Activated gamma-delta T cell (primary cell): ENCODE measurements around the gene ERFL.

Experiments
- DNase-seq: peaks from one replicate; lab custom pipeline; 2025; lab: John Stamatoyannopoulos, UW

ERFL gene

DNA sequence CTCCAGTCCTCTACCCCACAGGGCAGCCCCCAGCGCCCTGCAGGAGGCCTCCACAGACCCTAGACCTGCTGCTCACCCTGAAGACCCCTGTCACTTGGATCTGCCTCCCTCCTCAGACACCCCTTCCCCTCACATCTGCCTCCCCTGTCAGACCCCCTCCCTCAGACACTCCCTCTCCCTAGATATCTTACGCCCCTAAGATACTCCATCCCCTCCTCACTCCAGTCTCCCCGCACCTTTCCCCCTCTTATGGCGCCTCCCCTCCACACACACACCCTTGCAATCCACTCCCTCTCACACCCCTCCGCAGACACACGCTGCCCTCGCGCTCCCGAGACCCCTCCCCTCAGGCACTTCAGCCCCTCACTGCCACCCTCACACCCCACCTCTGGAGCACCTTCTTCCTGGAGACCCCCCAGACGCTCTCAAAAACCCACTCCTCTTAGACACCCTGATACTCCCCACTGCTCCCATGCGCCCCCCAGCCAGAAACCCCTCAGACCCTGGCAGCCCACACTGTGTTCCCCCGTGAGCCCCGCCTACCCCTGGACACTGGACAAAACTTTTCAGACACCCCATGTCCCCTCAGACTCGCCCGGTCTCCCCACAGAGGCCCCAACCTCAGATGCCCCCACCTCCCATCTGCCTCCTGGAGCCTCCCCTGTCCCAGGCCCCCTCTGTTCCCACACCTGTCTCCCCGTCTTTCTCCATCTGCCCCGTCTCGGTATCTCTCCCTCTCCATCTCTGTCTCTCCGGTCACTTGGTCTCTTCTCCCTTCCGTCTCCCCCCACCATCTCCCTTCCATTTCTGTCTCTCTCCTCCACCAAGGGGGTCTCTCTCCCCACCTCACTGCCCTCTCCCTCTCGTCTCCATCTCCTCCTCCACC lies 14.5 kb downstream of the ERFL start:
- DNase-seq, result no peak

DNA sequence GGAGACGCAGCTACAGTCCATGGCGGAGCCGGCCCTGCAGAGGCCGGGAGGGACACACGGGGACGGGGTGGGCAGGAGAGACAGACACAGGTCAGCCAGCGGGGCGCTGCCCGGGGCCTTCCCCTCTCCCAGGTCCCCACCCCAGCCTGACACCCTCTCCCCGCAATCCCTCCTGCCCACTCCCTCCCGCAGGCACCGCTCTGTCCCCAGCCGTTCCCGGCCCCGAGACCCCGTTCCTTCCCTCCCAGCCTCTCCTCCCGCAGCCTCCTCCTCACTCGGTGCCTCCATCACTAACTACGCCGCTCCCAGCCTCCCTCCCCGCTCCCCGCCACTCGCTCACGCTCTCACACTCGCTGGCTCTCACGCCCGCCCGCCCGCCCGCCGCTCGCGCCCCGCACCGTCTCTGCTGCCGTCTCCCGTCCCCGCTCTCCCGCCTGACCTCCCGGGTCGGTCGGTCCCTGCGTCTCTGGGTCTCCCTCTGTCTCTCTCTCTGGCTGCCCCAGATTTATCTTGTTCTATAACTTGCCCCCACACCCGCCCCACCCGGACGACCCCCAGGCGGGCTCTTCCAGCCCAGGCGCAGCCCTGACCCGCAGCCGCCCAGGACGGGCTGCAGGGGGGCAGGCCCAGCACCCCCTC lies 15.2 kb downstream of the ERFL start:
- no peak for DNase-seq

DNA sequence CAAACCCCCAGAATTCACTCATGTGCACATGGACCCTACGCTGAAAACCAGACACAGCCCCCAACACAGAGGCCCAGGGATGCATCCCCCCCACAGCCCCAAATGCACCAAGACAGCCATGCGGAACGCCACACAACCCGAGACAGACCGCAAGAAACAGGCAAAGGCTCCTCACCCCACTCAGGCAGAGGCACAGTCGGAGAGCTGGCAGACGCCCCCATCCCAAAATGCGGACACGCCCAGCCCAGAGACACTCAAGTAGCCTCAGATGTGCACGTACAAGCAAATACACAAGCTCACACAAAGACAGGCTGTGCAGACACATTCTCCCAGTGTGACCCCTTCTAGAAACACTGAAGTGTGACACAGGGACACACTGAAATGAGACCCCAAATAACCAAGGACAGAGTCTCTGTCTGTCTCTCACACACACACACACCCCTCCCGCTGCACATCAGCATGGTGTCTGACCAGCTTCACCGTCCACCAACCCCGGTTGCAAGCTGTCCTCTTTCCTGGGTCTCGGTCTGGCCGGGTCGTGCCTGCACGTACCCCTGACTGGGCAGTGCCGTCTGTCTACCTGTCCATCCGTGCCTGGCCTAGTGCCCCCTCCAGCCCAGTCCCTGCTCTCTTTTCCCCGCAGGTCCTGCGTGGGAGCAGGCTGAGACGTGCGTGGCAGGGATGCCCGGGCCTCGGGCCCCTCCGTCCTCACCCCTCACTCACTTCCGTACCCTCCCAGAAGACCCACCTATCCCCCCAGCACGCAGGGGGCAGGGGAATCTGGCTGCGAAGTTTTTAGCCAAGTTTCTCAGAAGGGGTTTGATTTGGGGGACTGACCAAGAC lies 16.1 kb downstream of the ERFL start:
- DNase-seq, result no peak

DNA sequence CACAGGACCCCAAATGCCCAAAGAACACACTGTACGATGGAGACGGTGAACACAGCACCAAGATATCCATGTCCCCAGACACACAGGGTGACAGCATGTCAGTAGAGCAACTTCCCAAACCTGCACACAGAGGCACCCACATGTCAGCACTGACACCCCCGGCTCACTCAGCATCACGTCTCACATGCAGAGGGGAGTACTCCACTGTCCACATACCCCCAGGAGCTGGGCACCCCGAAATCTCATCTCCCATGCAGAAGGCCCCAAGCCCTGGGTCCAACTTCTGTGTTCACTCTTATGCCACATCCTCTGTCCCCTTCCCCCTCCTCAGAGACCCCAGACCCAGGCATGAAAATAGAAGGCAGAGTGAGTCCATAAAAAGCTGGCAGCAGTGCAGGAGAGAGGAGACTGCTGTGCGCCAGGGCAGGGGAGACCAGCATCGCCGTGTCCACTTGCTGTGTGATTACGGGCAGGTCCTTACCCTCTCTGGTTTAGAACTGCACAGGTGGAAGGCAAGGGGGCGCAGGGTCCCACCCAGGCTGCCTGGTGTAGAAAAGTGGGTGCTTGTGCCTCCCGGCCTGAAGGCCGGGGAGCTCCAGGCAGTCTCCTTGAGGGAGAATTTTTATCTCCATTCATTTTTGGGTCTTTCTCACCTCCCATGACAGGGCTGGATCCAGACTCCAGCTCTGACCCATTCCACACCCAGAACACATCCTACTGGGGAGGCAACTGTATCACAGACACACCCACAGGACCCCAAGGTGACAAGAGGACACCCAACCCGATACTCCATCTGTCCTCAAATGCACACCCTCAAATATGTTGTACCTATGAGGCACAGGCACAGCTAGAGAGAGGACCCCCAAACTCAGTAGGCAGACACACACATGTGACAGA lies 17.0 kb downstream of the ERFL start:
- no peak for DNase-seq

DNA sequence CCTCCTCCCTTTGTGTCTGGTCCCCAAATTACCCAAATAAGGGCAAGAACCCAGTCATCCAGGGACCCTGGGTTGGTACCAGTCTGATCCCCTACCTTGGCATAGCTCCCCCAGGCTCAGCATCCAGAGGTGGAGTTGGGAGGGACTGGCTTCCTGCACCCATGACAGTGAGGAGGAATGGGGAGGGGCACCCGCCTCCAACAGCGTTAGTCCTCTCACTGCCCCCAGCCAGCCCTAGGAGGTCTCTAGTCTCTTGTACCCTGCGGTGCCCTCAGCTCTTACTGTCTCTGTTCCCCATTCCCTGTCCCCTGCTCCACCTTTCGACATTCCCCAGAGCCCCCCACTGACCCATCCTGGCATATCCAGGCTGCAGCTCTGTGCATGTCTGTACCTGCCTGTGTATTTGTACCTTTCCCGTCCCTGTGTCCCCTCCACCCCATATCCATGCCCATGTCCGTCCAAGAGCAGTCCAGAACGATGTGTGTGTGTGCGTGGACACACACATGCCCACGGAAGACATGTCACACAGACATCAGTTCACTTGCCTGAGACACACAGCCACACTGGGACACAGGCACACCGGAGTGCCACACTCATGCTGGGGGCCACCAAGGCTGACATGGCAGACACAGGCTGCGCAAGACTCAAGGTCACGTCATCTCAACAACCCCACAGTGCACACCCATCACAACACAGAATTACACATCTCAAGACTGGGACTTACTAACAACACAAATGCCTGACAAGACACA lies 17.8 kb downstream of the ERFL start:
- DNase-seq, result no peak

DNA sequence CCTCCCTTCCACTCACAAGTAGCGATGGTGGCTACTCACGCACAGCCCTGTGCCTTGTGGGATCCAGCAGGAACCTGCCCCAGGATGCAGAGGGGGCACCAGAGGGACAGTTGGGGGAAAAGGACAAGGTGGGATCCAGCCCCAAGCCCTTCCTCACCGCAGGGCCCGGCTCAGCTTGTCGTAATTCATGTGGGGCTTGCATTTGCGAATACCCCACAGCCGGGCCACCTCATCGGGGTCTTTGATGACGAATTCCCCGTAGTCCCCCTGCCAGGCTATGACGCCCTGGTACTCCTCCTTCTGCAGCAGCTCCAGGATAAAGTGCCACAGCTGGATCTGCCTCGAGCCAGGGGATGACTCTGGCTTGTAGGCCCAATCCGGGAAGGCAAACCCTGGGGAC lies 18.5 kb downstream of the ERFL start:
- DNase-seq, result no peak

DNA sequence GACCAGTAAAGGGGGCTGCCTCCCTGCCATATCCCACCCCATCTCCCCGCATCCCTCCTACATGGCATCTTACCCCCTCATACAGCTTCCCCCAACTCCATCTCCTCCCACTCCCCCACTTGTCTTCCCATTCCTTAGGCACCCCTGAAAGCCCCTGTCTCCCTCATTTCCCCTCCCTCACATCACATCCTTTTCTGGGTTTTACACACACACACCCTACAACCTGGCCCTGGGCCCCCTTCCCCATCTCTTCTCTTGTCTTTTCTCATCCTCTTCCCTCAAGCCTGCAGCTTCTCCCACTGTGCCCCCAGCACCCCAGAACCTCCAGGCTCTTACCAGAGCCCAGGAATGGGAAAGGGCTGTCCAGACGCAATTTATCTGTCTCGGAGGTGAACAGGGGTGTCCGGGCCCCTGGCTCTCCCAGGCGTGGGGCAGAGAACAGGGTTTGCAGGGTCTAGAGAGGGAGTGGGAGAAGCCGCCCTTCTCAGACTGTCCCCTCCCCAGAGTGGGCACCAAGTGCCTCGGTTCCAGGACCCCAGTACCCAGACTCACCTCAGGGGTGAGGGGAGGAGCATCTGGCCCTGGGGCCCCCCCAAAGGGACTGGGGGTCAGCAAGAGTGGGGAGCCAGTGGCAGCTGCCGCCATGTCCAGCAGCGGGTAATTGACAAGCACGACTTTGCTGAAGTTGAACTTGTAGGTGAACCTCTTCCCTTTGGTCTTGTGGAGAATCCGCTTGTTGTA lies 19.4 kb downstream of the ERFL start:
- DNase-seq, result no peak

DNA sequence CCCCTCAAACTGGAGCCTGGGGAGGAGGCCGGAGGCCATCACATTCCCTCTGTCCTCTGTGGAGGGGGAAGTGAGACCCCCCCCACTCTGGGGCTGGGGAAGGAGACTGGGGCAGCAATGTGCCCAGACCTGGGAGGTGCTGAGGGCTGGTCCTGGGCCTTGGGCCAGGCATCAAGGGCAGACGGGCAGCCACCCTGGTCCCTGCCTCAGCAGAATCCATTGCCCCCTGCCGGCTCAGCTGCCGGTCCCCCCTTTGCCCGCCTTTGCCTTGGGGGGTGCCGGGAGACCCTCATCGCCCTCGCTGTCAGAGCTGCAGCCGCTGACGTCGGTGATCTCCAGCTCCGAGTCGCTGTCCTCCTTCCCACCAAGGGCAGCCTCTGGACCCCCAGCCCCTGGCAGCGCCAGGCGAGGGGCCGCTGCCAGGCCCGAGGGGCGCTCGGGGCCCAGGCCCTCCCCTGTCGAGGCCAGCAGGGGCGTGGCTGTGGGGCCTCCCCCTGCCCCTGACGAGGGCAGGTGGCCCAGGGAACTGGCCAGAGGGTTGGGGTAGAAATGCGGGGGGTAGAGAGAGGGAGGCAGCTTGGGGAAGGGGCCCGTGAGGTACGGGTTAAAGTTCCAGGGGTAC lies 20.1 kb downstream of the ERFL start:
- DNase-seq, result no peak

DNA sequence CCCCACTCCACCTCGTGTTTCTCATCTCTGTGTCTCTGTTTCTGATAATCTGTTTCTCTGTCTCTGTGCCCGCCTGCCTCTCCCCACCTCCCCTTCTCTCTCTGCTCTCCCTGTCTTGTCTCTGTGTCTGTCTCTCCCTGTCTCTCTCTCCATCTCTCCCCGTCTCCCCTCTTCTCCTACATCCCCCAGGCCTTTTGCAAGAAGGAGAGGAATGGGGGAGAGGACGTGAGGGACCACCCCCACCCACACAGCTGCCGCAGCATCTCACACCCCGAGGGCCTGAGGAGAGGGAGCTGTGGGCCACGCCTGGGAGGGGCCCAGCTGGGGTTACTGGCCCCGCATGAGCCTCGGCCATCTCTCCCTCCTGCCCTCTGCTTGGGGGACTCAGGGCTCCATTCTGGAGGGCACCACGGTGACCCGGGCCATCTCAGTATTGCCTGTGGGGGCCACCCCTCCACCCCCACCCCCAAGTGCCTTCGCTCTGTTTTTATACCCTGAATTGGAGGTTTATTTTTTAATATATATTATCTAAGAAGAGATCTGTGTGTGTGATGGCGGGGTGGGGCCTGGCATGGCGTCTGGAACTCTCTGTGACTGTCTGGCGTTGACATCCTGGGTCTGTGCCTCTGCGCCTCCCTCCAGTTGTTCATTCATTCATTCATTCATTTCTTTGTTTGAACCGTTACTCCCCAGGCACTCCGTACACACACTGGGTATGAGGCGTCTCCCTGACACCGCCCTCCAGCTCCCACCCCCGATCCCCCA lies 21.2 kb downstream of the ERFL start:
- no peak for DNase-seq

DNA sequence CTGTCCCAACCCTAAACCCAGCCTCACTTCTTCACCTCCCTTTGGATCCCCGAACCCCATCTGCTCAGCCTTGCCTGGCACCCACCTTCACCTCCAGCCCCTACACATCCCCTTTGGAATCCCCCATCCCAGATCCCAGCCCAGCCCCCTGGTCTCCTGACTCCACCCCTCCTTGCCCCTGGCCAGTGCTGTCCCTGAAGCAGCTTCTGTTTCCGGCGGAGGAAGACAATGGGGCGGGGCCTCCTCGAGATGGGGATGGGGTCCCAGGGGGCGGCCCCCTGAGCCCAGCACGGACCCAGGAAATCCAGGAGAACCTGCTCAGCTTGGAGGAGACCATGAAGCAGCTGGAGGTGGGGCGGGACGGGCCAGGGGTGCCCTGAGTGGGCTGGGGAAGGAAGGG lies 22.0 kb downstream of the ERFL start:
- no peak for DNase-seq

DNA sequence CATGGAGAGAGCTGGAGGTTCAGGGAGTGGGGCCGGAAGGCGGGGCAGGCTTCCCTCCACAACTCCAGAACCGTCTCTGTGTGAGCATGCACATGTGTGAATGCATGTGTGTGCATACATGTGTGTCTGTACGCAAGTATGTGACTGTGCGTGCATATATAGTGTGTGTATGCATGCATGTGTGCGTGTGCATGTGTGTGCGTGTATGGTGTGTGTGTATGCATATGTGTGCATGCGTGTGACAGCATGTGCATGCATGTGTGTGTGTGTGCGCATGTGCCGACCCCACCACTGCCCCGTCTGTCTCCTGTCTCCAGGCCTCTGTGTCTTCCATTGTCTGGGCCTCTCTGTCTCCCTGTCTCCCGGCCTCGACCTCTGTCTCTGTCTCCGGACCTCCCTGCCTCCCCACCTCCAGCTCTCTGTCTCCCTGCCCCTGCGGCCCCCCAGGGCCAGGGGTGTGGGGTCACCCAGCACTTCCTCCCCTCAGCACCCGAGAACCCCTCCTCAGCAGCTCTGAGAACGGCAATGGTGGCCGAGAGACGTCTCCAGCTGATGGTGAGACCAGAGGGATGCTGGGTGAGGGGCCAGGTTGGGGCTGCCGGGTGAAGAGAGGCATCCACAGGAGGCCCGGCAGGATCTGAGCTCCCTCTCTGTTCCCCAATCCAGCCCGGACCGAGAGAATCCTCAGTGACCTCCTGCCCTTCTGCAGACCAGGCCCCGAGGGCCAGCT lies 22.8 kb downstream of the ERFL start:
- no peak for DNase-seq

DNA sequence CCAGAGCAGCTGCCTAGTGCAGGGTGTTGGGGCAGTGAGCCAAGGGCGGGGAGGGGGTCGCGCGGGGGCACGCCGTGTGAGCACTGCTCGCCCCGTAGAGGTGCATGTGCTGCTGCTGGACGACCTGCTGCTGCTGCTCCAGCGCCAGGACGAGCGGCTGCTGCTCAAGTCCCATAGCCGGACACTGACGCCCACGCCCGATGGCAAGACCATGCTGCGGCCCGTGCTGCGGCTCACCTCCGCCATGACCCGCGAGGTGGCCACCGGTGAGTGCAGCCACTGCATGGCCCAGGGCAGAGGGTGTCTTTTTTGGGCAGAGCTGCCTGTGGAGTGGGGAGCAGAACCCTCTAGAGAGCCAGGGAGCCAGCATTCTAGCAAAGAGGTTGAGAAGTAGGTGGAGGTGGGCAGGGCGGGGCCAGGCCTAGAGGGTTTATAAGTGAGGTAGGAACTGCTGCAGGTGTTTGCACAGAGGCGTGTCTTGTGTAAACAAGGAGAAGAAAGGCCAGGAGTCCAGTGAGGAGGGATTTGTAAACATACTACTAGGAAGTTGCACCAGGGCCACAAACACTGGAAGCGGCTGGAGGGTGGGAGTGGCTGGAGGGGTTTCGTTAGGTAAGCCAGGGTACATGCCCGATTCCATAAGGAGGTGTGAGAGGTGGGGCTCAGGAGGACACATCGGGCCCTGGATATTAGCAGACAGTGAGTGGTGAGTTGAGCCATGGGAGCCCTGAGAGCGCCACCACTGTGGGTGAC lies 24.0 kb downstream of the ERFL start:
- no peak for DNase-seq

DNA sequence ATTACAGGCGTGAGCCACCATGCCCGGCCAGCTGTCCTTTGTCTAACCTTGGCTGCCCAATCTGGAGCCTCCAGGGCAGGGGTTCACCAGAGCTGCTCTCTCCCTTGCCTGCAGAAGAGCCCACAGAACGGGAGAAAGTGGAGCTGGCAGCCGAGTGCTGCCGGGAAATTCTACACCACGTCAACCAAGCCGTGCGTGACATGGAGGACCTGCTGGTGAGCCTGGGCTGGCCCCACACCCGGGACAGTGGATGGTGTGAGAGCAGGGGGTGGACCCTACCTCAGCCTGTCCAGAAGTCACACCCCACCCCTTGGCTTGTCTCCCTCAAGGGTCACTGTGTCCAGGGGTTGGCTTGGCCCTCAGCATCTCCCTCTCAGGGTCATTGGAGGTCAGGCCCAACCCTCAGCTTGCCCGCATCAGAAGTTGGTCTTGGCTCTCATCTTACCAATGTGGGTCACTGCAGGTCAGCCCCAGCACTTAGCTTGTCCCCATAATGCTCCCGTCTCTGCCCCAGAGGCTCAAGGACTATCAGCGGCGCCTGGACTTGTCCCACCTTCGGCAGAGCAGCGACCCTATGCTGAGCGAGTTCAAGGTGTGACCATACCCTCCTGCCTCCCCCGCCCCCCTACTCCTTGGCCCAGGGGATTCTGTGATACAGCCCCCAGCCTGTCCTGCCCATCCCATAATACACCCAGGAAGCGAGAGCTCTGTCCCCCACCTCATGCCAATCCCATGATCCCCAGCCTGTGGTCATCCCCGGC lies 24.9 kb downstream of the ERFL start:
- DNase-seq, result no peak

DNA sequence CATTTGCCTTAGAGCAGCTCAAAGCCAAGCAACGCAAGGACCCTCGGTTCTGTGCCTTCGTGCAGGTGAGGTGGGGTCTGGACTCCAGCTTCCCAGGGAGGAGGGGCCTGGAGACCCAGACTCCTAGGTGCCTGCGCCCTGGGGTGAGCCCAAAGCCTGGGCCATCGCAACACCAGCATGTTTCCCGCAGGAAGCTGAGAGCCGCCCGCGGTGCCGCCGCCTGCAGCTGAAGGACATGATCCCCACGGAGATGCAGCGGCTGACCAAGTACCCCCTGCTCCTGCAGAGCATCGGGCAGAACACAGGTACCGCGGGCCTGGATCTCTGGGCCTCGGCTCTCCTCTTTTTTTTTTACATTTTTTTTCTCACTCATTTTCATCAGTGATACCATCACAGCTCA lies 25.7 kb downstream of the ERFL start:
- DNase-seq, result no peak

DNA sequence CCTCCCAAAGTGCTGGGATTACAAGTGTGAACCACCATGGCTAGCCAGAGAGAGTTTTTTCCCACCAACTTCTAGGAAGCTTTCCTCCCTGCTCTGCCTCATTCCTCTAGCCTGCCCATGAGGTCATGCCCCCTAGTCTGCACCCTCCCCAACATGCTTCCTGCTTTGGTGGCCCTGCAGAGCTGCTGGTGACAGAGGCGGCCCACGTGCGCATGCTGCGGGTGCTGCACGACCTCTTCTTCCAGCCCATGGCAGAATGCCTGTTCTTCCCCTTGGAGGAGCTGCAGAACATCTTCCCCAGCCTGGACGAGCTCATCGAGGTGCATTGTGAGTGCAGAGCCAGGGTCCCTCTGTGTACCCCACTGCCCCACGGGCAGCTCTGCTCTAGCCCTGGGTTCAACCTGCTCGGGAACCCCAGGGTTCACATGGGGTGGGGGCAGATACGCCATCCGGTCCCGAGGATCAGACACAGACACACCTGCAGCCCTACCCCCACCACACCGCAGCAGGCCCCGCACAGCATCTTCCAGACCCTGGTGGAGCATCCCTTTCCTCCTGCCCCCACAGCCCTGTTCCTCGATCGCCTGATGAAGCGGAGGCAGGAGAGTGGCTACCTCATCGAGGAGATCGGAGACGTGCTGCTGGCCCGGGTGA lies 26.4 kb downstream of the ERFL start:
- DNase-seq, result no peak

DNA sequence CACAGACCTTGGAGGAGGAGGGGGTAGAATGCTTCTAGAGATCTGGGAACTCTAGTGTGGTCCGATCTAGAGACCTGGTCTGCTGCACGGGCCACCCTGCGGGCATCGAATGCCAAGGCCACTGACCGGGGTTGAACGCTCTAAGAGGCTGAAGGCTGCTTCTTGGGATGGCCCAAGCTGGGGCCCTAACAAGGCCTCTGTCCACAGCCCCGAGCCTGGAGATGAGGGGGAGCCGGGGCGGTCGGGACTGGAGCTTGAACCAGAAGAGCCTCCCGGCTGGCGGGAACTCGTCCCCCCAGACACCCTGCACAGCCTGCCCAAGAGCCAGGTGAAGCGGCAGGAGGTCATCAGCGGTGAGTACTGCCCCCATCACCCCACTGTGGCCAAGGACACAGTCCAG lies 30.0 kb downstream of the ERFL start:
- DNase-seq, result no peak
